ENCODE results near the gene CERCAM.
"Not testable (repeated sequence)": the region's sequence is repeated elsewhere in the genome, so short reads cannot be mapped to it uniquely, and the experiment has no call there.

Gene CERCAM

GRCh38 chr9:128416432-128417019 lies 4.1 kb upstream of the CERCAM start:
- TF ChIP-seq CTCF (IDR thresholded peaks at IDR 0.05; ENCODE audit: low read depth, low read length, missing control alignments), result no peak
- H3K4me3 ChIP-seq (replicated peaks; ENCODE audit: low read depth, low read length), result no peak overlapping the region
- DNase-seq (ENCODE audit: extremely low read depth, low read depth), result no peak

GRCh38 chr9:128419061-128419925 lies 1.4 kb upstream of the CERCAM start:
- TF ChIP-seq CTCF (IDR thresholded peaks at IDR 0.05; ENCODE audit: low read depth, low read length, missing control alignments), result no peak
- no peak for DNase-seq (ENCODE audit: extremely low read depth, low read depth)
- peak overlapping the region; percentile 60 for H3K4me3 ChIP-seq (replicated peaks; ENCODE audit: low read depth, low read length)

- no peak for DNase-seq (ENCODE audit: extremely low read depth, low read depth)
- peak; percentile 85 for TF ChIP-seq CTCF (IDR thresholded peaks at IDR 0.05; ENCODE audit: low read depth, low read length, missing control alignments)
- peak overlapping the region; percentile 60 for H3K4me3 ChIP-seq (replicated peaks; ENCODE audit: low read depth, low read length)
Measured at GRCh38 chr9:128420060-128420650, 502 bp upstream of the CERCAM start.

- no peak for TF ChIP-seq CTCF (IDR thresholded peaks at IDR 0.05; ENCODE audit: low read depth, low read length, missing control alignments)
- no peak for DNase-seq (ENCODE audit: extremely low read depth, low read depth)
- peak overlapping the region; percentile 60 for H3K4me3 ChIP-seq (replicated peaks; ENCODE audit: low read depth, low read length)
Measured at GRCh38 chr9:128421482-128421996, 882 bp downstream of the CERCAM start.

- peak overlapping the region; percentile 60 for H3K4me3 ChIP-seq (replicated peaks; ENCODE audit: low read depth, low read length)
- not testable (repeated sequence) for DNase-seq (ENCODE audit: extremely low read depth, low read depth)
Measured at GRCh38 chr9:128422022-128422782, 1.5 kb downstream of the CERCAM start.

- no peak overlapping the region for H3K4me3 ChIP-seq (replicated peaks; ENCODE audit: low read depth, low read length)
- no peak for DNase-seq (ENCODE audit: extremely low read depth, low read depth)
- no peak for TF ChIP-seq CTCF (IDR thresholded peaks at IDR 0.05; ENCODE audit: low read depth, low read length, missing control alignments)
Measured at GRCh38 chr9:128422783-128423150, 2.1 kb downstream of the CERCAM start.

- not testable (repeated sequence) for H3K4me3 ChIP-seq (replicated peaks; ENCODE audit: low read depth, low read length); DNase-seq (ENCODE audit: extremely low read depth, low read depth)
Measured at GRCh38 chr9:128423356-128423755, 2.7 kb downstream of the CERCAM start.
